CD4-positive, alpha-beta T cell (primary cell): Measurements from ENCODE around the gene FTSJ1. TPM values are rescaled to one million over a fixed set of nuclear protein-coding genes. Genes with fewer than 3 reads are reported as not detected.

Source experiments
- ATAC-seq: fragments of 200-7000 bp; cut with Tn5 transposase; one replicate; pipeline ENCODE4 v1.10.0; 2022; ENCODE audit warnings: mild to moderate bottlenecking; ENCODE audit not compliant: poor library complexity
- CTCF ChIA-PET: fragments of 350-600 bp; sonication (Branson Sonifier 250); formaldehyde crosslinking; loops from one replicate; lab custom pipeline; 2021; ENCODE audit warnings: antibody characterized with exemption, inconsistent platforms; lab: Charles Lee
- POLR2A ChIA-PET: fragments of 350-600 bp; sonication (Branson Sonifier 250); formaldehyde crosslinking; loops from one replicate; lab custom pipeline; 2021; ENCODE audit warnings: antibody characterized with exemption, inconsistent platforms; lab: Charles Lee
- DNase-seq, 14 experiments: peaks; one replicate each; pipeline ENCODE4 v3.0.0-alpha.2; 2013 to 2020; ENCODE audit warnings: mixed read lengths in 2 of 14
- H3K27ac ChIP-seq, 2 donors: one replicate each; pipeline versions ENCODE4 v1.5.1 to v1.7.0; 2013; ENCODE audit warnings: low read length in 2 of 2, low read depth in 1 of 2, mild to moderate bottlenecking in 1 of 2
- H3K27me3 ChIP-seq, 2 experiments: 1 replicate in 1 of 2; 2 replicates in 1 of 2; pipeline versions ENCODE4 v1.6.1 to v1.7.0; 2013; ENCODE audit warnings: low read length in 2 of 2, control low read depth in 1 of 2, mild to moderate bottlenecking in 1 of 2, moderate library complexity in 1 of 2; ENCODE audit not compliant: insufficient read depth in 2 of 2, control insufficient read depth in 1 of 2
- H3K36me3 ChIP-seq: one replicate; pipeline ENCODE4 v1.6.1; 2013; ENCODE audit warnings: low read length, control low read depth; ENCODE audit not compliant: insufficient read depth
- H3K4me1 ChIP-seq: one replicate; pipeline ENCODE4 v1.6.1; 2013; ENCODE audit warnings: low read length, control low read depth; ENCODE audit not compliant: insufficient read depth
- H3K4me3 ChIP-seq: one replicate; pipeline ENCODE4 v1.5.1; 2013; ENCODE audit warnings: mild to moderate bottlenecking, low read length, moderate library complexity
- H3K9me3 ChIP-seq, 2 experiments: 1 replicate in 1 of 2; 2 replicates in 1 of 2; pipeline versions ENCODE4 v1.6.1 to v1.7.0; 2013; ENCODE audit warnings: low read length in 2 of 2, mild to moderate bottlenecking in 2 of 2, control low read depth in 1 of 2, moderate library complexity in 1 of 2; ENCODE audit not compliant: control insufficient read depth in 1 of 2, insufficient read depth in 1 of 2
- H3K27ac Mint-ChIP-seq: one replicate; pipeline ENCODE4 v1.8.0; 2020; ENCODE audit warnings: mixed read lengths
- H3K27me3 Mint-ChIP-seq: one replicate; pipeline ENCODE4 v1.8.0; 2021; ENCODE audit warnings: mixed read lengths
- H3K36me3 Mint-ChIP-seq: one replicate; pipeline ENCODE4 v1.8.0; 2021; ENCODE audit warnings: low read depth, mixed read lengths
- H3K4me1 Mint-ChIP-seq: one replicate; pipeline ENCODE4 v1.8.0; 2021; ENCODE audit warnings: low read depth, mixed read lengths
- H3K4me3 Mint-ChIP-seq: one replicate; pipeline ENCODE4 v1.8.0; 2020; ENCODE audit warnings: mild to moderate bottlenecking, mixed read lengths
- H3K9me3 Mint-ChIP-seq: one replicate; pipeline ENCODE4 v1.8.0; 2020; ENCODE audit warnings: mixed read lengths
- intact Hi-C, 2 experiments: fragments of 100-400 bp; cut with DNase I in 1 of 2; cut with micrococcal nuclease in 1 of 2; formaldehyde crosslinking; loops; one replicate each; pipeline versions ENCODE4 v1.15.1 to v1.9.0; 2023 to 2025; cut with DNase I, micrococcal nuclease
- total RNA-seq, 174 experiments: library from RNA in 2 of 174; stranded (reverse) in 2 of 174; gene quantifications; one replicate each; pipeline ENCODE4 v1.2.3 and lab custom pipeline; 2021 to 2026
- TF ChIP-seq, protein P1 (sequence below): fragments of 200-600 bp; IDR thresholded peaks from one replicate; pipeline ENCODE4 v1.8.0; 2022; ENCODE audit warnings: antibody characterized with exemption, mild to moderate bottlenecking

FTSJ1 gene
- total RNA-seq, 2 experiments from 2014 or later: 60.0 to 61.0 TPM

DNA sequence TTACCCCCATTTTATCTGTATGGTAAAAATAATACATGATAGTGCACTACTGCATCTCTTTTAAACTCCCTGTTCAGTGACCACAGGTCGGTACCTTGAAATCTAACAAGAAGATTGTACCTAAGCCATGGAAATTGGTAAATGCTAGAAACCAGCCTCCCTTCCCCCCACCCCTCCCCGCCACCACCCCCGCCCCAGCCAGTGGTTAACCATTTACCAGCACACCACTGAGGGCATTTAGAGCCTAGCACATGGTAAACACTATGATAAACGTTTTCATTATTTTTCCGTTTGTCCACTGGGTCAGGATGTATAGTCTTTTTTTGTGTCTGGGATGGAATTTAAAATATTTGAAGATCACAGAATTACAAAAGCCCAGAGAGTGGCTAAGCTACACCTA is 703 bp upstream of the FTSJ1 start:
- peak overlapping the region; percentile 92 for H3K4me3 ChIP-seq
- H3K36me3 Mint-ChIP-seq: peaks cover 23% of the 10 kb centered on the region
- H3K9me3 Mint-ChIP-seq: no peaks in the 10 kb centered on the region
- H3K4me1 ChIP-seq: peaks cover 22% of the 10 kb centered on the region
- no peaks in the 10 kb centered on the region for H3K27me3 Mint-ChIP-seq
- no peaks in the 10 kb centered on the region for H3K9me3 ChIP-seq
- H3K27ac Mint-ChIP-seq: peak overlapping the region; percentile 74
- POLR2A ChIA-PET: interaction anchor here (0.9 to 3.0 kb wide), 2 partner anchors 64 to 99 kb away, joined by 4 to 13 read pairs; partner anchors contain the start of genes RBM3 and TBC1D25
- peak overlapping the region in 1 of 2 donors; percentile 73 for H3K27ac ChIP-seq
- peaks cover 27% of the 10 kb centered on the region for H3K4me1 Mint-ChIP-seq
- DNase-seq: no peak
- intact Hi-C loops: loop anchor here (5.0 to 10.0 kb wide), 5 partner anchors 47 to 820 kb away; partner anchors contain the start of genes EBP (in 2 of the 2), TBC1D25 (in 2 of the 2), ELK1 (in 1 of the 2) and RBM3 (in 1 of the 2)
- H3K4me3 Mint-ChIP-seq: peak overlapping the region; percentile 90
- CTCF ChIA-PET: interaction anchor here (1.0 kb wide), 1 partner anchor 64 kb away, joined by 3 read pairs; the partner anchor contains the start of gene TBC1D25
- TF ChIP-seq, protein P1, sequence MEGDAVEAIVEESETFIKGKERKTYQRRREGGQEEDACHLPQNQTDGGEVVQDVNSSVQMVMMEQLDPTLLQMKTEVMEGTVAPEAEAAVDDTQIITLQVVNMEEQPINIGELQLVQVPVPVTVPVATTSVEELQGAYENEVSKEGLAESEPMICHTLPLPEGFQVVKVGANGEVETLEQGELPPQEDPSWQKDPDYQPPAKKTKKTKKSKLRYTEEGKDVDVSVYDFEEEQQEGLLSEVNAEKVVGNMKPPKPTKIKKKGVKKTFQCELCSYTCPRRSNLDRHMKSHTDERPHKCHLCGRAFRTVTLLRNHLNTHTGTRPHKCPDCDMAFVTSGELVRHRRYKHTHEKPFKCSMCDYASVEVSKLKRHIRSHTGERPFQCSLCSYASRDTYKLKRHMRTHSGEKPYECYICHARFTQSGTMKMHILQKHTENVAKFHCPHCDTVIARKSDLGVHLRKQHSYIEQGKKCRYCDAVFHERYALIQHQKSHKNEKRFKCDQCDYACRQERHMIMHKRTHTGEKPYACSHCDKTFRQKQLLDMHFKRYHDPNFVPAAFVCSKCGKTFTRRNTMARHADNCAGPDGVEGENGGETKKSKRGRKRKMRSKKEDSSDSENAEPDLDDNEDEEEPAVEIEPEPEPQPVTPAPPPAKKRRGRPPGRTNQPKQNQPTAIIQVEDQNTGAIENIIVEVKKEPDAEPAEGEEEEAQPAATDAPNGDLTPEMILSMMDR: no peak
- peaks cover 15% of the 10 kb centered on the region for H3K36me3 ChIP-seq
- no peak for ATAC-seq
- no peaks in the 10 kb centered on the region for H3K27me3 ChIP-seq

DNA sequence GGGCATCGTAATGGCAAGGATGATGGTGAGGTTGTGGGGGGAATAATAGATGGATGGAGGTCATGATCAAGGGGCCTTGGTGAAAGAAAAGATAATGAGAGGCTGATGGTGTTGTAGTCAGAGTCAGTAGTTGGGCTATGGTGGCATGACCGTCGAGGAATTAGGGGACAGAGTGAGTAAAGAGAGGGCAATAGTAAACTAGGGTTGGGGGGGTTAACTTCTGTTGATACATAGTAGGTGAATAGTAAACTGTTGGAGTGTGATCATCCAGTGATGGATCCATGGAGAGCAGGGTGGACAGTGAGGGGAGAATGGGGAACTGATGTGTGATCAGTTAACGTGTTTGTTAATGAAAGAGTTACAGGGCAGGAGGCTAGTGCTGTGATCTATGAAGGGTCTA is 920 bp downstream of the FTSJ1 start:
- Mint-ChIP-seq H3K27ac (peak overlapping the region; percentile 74), H3K4me1 (peaks cover 23% of the 10 kb centered on the region), H3K36me3 (peaks cover 38% of the 10 kb centered on the region), H3K4me3 (peak overlapping the region; percentile 90), H3K27me3 (no peaks in the 10 kb centered on the region), H3K9me3 (no peaks in the 10 kb centered on the region)
- TF ChIP-seq, protein P1: no peak
- Histone ChIP-seq H3K36me3 (peaks cover 26% of the 10 kb centered on the region), H3K4me1 (peaks cover 22% of the 10 kb centered on the region), H3K27ac (peak overlapping the region; percentile 73 to 79), H3K4me3 (peak overlapping the region; percentile 92), H3K9me3 (no peaks in the 10 kb centered on the region), H3K27me3 (no peaks in the 10 kb centered on the region)
- ATAC-seq (no peak), DNase-seq (no peak)
- POLR2A ChIA-PET: interaction anchor here (0.7 to 1.0 kb wide), 2 partner anchors 63 to 325 kb away, joined by 3 read pairs; partner anchors contain the start of genes HDAC6 and TBC1D25
- CTCF ChIA-PET: no interaction called here
- intact Hi-C loops: loop anchor here (2.0 to 10.0 kb wide), 6 partner anchors 32 to 822 kb away; partner anchors contain the start of genes EBP (in 2 of the 2), TBC1D25 (in 2 of the 2), ELK1 (in 1 of the 2) and PORCN (in 1 of the 2)

DNA sequence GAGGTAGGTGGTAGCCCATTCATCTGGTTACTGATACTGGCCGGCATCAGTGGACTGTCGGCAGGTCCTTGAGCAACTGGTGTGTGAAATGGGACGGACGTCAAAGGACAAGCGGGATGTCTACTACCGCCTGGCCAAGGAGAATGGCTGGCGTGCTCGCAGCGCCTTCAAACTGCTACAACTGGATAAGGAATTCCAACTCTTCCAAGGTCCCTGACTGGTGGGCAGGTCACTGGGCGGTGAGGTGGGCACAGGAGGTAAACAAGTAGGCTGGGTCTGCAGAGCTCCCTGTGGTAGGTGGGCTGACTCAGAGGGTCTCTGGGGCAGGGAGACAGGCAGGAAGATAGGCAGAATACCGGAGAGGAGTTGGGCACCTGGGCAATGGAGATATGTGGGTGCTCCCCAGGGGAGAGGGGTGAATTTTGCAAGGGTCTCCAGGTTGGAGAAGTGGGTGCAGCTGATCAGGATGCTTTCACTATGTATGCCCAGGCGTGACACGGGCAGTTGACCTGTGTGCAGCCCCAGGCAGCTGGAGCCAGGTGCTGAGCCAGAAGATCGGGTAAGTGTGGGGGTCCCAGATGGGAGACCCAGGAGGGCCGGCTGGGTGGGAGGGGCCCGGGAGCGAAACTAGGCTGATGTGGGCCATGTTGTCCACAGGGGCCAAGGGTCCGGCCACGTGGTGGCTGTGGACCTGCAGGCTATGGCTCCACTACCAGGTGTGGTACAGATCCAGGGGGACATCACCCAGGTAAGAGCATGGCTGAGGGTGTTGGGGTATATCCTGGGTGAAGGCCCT is 2.2 kb downstream of the FTSJ1 start:
- TF ChIP-seq, protein P1: no peak
- Mint-ChIP-seq H3K4me1 (peaks cover 23% of the 10 kb centered on the region), H3K36me3 (peaks cover 49% of the 10 kb centered on the region), H3K27me3 (no peaks in the 10 kb centered on the region), H3K27ac (peak overlapping the region; percentile 14), H3K4me3 (peak overlapping the region; percentile 90), H3K9me3 (no peaks in the 10 kb centered on the region)
- ChIA-PET CTCF (no interaction called here), POLR2A (no interaction called here)
- H3K27ac ChIP-seq: no peak overlapping the region
- no peaks in the 10 kb centered on the region for H3K27me3 ChIP-seq
- ATAC-seq (no peak), DNase-seq (no peak)
- peaks cover 22% of the 10 kb centered on the region for H3K4me1 ChIP-seq
- peaks cover 35% of the 10 kb centered on the region for H3K36me3 ChIP-seq
- H3K9me3 ChIP-seq: no peaks in the 10 kb centered on the region
- intact Hi-C loops: loop anchor here (2.0 to 10.0 kb wide), 6 partner anchors 31 to 823 kb away; partner anchors contain the start of genes EBP (in 2 of the 2), TBC1D25 (in 2 of the 2), ELK1 (in 1 of the 2) and PORCN (in 1 of the 2)
- no peak overlapping the region for H3K4me3 ChIP-seq
